PC-9 (cell line): ENCODE measurements around the gene NPW.

Experiments used
- EZH2 ChIP-seq: fragments of 200-600 bp; sonication (generic); IDR thresholded peaks from 2 replicates; pipeline ENCODE4 v1.8.0; 2017; ENCODE audit warnings: antibody characterized with exemption, low read depth
- TF ChIP-seq, protein P1 (sequence below): fragments of 200-600 bp; sonication (generic); conservative IDR thresholded peaks from 2 replicates; pipeline ENCODE4 v1.6.1; 2017; ENCODE audit warnings: mixed run types, antibody characterized with exemption, mild to moderate bottlenecking, moderate library complexity

GRCh38 chr16:1997494-1998359 lies 21.9 kb upstream of the NPW start:
- no peak for TF ChIP-seq EZH2
- TF ChIP-seq, protein P1, sequence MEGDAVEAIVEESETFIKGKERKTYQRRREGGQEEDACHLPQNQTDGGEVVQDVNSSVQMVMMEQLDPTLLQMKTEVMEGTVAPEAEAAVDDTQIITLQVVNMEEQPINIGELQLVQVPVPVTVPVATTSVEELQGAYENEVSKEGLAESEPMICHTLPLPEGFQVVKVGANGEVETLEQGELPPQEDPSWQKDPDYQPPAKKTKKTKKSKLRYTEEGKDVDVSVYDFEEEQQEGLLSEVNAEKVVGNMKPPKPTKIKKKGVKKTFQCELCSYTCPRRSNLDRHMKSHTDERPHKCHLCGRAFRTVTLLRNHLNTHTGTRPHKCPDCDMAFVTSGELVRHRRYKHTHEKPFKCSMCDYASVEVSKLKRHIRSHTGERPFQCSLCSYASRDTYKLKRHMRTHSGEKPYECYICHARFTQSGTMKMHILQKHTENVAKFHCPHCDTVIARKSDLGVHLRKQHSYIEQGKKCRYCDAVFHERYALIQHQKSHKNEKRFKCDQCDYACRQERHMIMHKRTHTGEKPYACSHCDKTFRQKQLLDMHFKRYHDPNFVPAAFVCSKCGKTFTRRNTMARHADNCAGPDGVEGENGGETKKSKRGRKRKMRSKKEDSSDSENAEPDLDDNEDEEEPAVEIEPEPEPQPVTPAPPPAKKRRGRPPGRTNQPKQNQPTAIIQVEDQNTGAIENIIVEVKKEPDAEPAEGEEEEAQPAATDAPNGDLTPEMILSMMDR = no peak
